Neutrophil (primary cell): ENCODE measurements around the gene TACC2.

Experiments
- H3K27ac ChIP-seq: fragments of 200-600 bp; sonication (generic); 2 replicates; pipeline ENCODE4 v1.5.1; 2016; ENCODE audit warnings: mild to moderate bottlenecking, moderate library complexity
- H3K27me3 ChIP-seq: fragments of 200-600 bp; sonication (generic); 2 replicates; pipeline ENCODE4 v1.6.0; 2016; ENCODE audit warnings: mild to moderate bottlenecking
- H3K36me3 ChIP-seq: fragments of 200-600 bp; sonication (generic); 2 replicates; pipeline ENCODE4 v1.5.1; 2017
- H3K4me1 ChIP-seq, 2 experiments: fragments of 200-600 bp in 1 of 2; sonication (generic) in 1 of 2; 1 replicate in 1 of 2; 2 replicates in 1 of 2; pipeline versions ENCODE4 v1.5.1 to v1.6.1; 2013 to 2016; ENCODE audit warnings: low read depth in 1 of 2, low read length in 1 of 2, mild to moderate bottlenecking in 1 of 2, moderate library complexity in 1 of 2; ENCODE audit not compliant: control insufficient read depth in 1 of 2, insufficient read depth in 1 of 2
- H3K4me3 ChIP-seq, 2 experiments: fragments of 200-600 bp in 1 of 2; sonication (generic) in 1 of 2; 1 replicate in 1 of 2; 2 replicates in 1 of 2; pipeline ENCODE4 v1.5.1; 2013 to 2016; ENCODE audit warnings: low read depth in 1 of 2, low read length in 1 of 2, mild to moderate bottlenecking in 1 of 2, moderate library complexity in 1 of 2
- H3K9me3 ChIP-seq: fragments of 200-600 bp; sonication (generic); 2 replicates; pipeline ENCODE4 v1.5.1; 2016
- TF ChIP-seq, protein P1 (sequence below): fragments of 200-600 bp; sonication (generic); IDR thresholded peaks from 2 replicates; pipeline ENCODE4 v1.5.1; 2016; ENCODE audit warnings: antibody characterized with exemption

The TACC2 gene

DNA sequence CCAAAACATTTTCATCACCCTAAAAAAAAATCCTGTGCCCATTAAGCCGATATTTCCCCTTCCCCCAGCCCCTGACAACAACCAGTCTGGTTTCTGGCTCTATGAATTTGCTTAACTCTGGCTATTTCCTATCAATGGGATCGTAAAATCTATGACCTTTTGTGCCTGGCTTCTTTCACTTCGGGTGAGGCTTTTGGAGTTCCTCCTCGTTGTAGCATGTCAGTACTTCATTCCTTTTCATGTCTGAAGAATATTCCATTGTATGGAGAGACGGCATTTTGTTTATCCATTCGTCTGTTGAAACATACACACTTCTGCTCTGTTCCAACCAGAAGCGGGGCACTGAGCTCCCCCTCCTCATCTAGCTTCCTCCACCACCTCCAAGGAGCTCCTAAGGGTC lies 29.5 kb downstream of the TACC2 start:
- TF ChIP-seq, protein P1, sequence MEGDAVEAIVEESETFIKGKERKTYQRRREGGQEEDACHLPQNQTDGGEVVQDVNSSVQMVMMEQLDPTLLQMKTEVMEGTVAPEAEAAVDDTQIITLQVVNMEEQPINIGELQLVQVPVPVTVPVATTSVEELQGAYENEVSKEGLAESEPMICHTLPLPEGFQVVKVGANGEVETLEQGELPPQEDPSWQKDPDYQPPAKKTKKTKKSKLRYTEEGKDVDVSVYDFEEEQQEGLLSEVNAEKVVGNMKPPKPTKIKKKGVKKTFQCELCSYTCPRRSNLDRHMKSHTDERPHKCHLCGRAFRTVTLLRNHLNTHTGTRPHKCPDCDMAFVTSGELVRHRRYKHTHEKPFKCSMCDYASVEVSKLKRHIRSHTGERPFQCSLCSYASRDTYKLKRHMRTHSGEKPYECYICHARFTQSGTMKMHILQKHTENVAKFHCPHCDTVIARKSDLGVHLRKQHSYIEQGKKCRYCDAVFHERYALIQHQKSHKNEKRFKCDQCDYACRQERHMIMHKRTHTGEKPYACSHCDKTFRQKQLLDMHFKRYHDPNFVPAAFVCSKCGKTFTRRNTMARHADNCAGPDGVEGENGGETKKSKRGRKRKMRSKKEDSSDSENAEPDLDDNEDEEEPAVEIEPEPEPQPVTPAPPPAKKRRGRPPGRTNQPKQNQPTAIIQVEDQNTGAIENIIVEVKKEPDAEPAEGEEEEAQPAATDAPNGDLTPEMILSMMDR = no peak
- Histone ChIP-seq H3K4me1 (no peaks in the 10 kb centered on the region), H3K36me3 (no peaks in the 10 kb centered on the region), H3K27ac (no peak overlapping the region), H3K27me3 (peaks cover 38% of the 10 kb centered on the region), H3K9me3 (no peaks in the 10 kb centered on the region), H3K4me3 (no peak overlapping the region)

DNA sequence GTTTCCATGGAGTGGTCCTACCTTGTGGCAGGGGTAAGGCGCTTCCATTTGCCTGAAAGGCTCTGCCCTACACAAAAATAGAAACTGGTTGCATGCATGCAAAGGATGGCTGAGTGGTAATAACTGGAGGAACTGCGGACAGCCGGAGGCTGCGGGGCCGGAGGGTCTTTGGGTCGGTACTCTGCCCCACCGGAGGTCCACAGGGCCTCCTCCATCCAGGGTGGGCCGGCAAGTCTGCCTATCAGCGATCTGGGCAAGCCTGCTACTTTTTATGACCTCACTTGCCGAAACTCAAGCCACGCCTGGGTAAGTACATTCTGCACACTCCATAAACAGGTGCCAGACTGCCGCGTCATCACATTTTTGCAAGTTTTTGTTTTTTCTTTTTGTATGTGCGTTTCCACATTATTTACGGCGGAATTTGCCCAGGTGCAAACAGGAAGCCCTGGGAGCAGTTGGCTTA lies 30.0 kb downstream of the TACC2 start:
- H3K9me3 ChIP-seq = no peaks in the 10 kb centered on the region
- H3K36me3 ChIP-seq = no peaks in the 10 kb centered on the region
- H3K4me3 ChIP-seq = no peak overlapping the region
- peaks cover 38% of the 10 kb centered on the region for H3K27me3 ChIP-seq
- TF ChIP-seq, protein P1 = no peak
- H3K4me1 ChIP-seq = no peaks in the 10 kb centered on the region
- no peak overlapping the region for H3K27ac ChIP-seq

GRCh38 chr10:122019414-122019975 lies 30.5 kb downstream of the TACC2 start:
- H3K36me3 ChIP-seq = no peaks in the 10 kb centered on the region
- no peaks in the 10 kb centered on the region for H3K9me3 ChIP-seq
- TF ChIP-seq, protein P1 = no peak
- no peaks in the 10 kb centered on the region for H3K4me1 ChIP-seq
- H3K27me3 ChIP-seq = peaks cover 38% of the 10 kb centered on the region
- no peak overlapping the region for H3K27ac ChIP-seq
- no peak overlapping the region for H3K4me3 ChIP-seq

GRCh38 chr10:122020226-122020625 lies 31.3 kb downstream of the TACC2 start:
- no peak overlapping the region for H3K27ac ChIP-seq
- peaks cover 38% of the 10 kb centered on the region for H3K27me3 ChIP-seq
- no peaks in the 10 kb centered on the region for H3K9me3 ChIP-seq
- H3K36me3 ChIP-seq = no peaks in the 10 kb centered on the region
- H3K4me3 ChIP-seq = no peak overlapping the region
- TF ChIP-seq, protein P1 = no peak
- no peaks in the 10 kb centered on the region for H3K4me1 ChIP-seq

GRCh38 chr10:122021379-122021778 lies 32.4 kb downstream of the TACC2 start:
- H3K4me3 ChIP-seq = no peak overlapping the region

More at GRCh38 chr10:122021379-122021778, 32.4 kb downstream of the TACC2 start:
- TF ChIP-seq, protein P1 = no peak
- Histone ChIP-seq H3K9me3 (no peaks in the 10 kb centered on the region), H3K4me1 (no peaks in the 10 kb centered on the region), H3K27me3 (peaks cover 38% of the 10 kb centered on the region), H3K36me3 (no peaks in the 10 kb centered on the region), H3K27ac (no peak overlapping the region)
